Retinal pigment epithelial cell (primary cell): ENCODE data around the gene IGSF6.

ENCODE experiments used
- DNase-seq: peaks from one replicate; pipeline ENCODE4 v3.0.0-alpha.2; 2010; ENCODE audit warnings: low read depth
- H3K4me3 ChIP-seq: 2 replicates; pipeline ENCODE4 v1.5.1; 2011; ENCODE audit warnings: mild to moderate bottlenecking, low read length, control low read depth, moderate library complexity
- CTCF ChIP-seq: conservative IDR thresholded peaks from 2 replicates; pipeline ENCODE4 v1.5.1; 2011; ENCODE audit warnings: low read depth, low read length, control low read depth, inconsistent platforms

IGSF6 gene

GRCh38 chr16:21645261-21645721 is 7.1 kb downstream of the IGSF6 start:
- no peak for TF ChIP-seq CTCF
- H3K4me3 ChIP-seq, result no peak overlapping the region
- DNase-seq, result no peak

- H3K4me3 ChIP-seq, result no peak overlapping the region
- no peak for TF ChIP-seq CTCF
- no peak for DNase-seq
These were observed 7.7 kb downstream of the IGSF6 start for GRCh38 chr16:21644674-21645073.

- H3K4me3 ChIP-seq, result no peak overlapping the region
- no peak for DNase-seq
- no peak for TF ChIP-seq CTCF
These were observed 8.6 kb downstream of the IGSF6 start for GRCh38 chr16:21643785-21644184.

GRCh38 chr16:21642861-21643260 is 9.5 kb downstream of the IGSF6 start:
- no peak for DNase-seq
- H3K4me3 ChIP-seq, result no peak overlapping the region
- TF ChIP-seq CTCF, result no peak

- DNase-seq, result no peak
- no peak for TF ChIP-seq CTCF
- no peak overlapping the region for H3K4me3 ChIP-seq
These were observed 10.5 kb downstream of the IGSF6 start for GRCh38 chr16:21641916-21642315.

GRCh38 chr16:21639493-21639892 is 12.9 kb downstream of the IGSF6 start:
- no peak for DNase-seq
- H3K4me3 ChIP-seq, result no peak overlapping the region
- no peak for TF ChIP-seq CTCF

- TF ChIP-seq CTCF, result no peak
- DNase-seq, result no peak
- H3K4me3 ChIP-seq, result no peak overlapping the region
These were observed 13.8 kb downstream of the IGSF6 start for GRCh38 chr16:21638573-21638975.
